Measurements from ENCODE around the gene GRIN2C. TPM values are rescaled to one million over a fixed set of nuclear protein-coding genes. Genes with fewer than 3 reads are reported as not detected.

Gene GRIN2C
- total RNA-seq, 1 experiment from 2014 or later: 0.11 TPM

DNA sequence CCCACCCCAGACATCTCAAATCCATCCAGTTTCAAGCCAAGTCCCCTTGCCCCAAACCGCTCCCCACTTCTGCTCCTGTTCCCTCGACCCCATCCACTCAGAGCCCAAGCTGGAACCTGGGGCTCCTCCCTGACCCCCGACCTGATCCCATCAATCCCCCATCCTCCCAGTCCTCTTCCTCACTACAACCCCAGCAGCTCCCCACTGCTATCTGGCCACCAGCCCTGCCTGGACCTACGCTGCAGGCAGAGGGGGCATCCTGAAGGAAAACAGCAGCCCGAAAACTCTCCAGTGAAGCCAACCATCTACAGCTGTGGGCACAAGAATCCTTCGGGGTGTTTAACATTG is 9.2 kb upstream of the GRIN2C start:
- Histone ChIP-seq H3F3A (ENCODE audit: insufficient read depth, low read depth) (no peaks in the 10 kb centered on the region), H2AFZ (no peak overlapping the region), H3K9me3 (ENCODE audit: insufficient read depth, low read depth) (no peaks in the 10 kb centered on the region), H3K9me2 (ENCODE audit: insufficient read depth) (no peaks in the 10 kb centered on the region), H3K27ac (no peak overlapping the region), H3K79me2 (ENCODE audit: low read depth) (no peaks in the 10 kb centered on the region), H3K4me3 (no peak overlapping the region), H4K20me1 (ENCODE audit: insufficient read depth) (no peaks in the 10 kb centered on the region), H3K27me3 (ENCODE audit: insufficient read depth, low read depth) (no peaks in the 10 kb centered on the region), H3K36me3 (ENCODE audit: low read depth) (no peaks in the 10 kb centered on the region), H3K4me1 (replicated peaks; ENCODE audit: insufficient read depth) (peaks cover 9% of the 10 kb centered on the region), H3K4me2 (no peak overlapping the region)
- no peak for TF ChIP-seq CTCF (conservative IDR thresholded peaks at IDR 0.05)
- no peak for TF ChIP-seq EZH2 (IDR thresholded peaks at IDR 0.05; ENCODE audit: low read depth)
- intact Hi-C loops (cut with micrococcal nuclease; ENCODE audit: unreplicated experiment): loop anchor here (5.0 kb wide), 1 partner anchor 502 kb away; the partner anchor contains the start of gene GPR142
- no peak for DNase-seq
- ChIA-PET POLR2A (ENCODE audit: unreplicated experiment) (no interaction called here), CTCF (no interaction called here)
- BruUV-seq (replicated peaks): no TSS peak

DNA sequence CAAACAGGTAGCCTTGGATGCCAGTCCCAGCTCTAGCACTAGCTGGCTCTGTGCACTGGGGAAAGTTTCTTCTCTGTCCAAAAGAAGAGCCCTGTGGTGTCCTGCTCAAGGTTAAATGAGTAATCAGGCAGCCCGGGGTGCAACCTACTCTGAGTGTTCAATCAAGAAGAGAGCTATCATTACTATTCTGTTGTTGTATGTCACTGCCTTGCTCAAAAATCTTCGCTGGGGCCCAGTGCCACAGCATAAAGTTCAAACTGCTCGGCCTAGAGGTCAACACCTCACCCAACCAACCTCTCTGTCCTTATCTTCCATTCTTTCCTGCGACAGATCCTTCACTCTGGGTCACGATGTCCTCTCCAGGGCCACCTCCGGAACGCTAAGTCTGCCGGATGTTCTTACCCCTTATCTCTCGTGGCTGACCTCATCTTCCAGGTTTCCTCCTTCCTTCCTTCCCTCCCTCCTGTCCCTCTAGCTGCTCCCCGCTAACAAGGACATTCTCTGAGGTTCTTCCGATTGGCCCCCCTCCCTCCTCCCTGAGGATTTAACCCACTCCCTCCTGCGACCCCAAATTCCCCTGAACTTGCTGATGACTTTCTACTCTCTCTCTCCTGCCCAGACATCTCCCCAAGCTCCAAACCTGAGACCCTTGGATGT is 8.7 kb upstream of the GRIN2C start:
- Histone ChIP-seq H3K36me3 (ENCODE audit: low read depth) (no peaks in the 10 kb centered on the region), H3K4me2 (no peak overlapping the region), H3K4me3 (no peak overlapping the region), H2AFZ (no peak overlapping the region), H3K9me2 (ENCODE audit: insufficient read depth) (no peaks in the 10 kb centered on the region), H3K27ac (no peak overlapping the region), H3K27me3 (ENCODE audit: insufficient read depth, low read depth) (no peaks in the 10 kb centered on the region), H4K20me1 (ENCODE audit: insufficient read depth) (no peaks in the 10 kb centered on the region), H3K9me3 (ENCODE audit: insufficient read depth, low read depth) (no peaks in the 10 kb centered on the region), H3F3A (ENCODE audit: insufficient read depth, low read depth) (peaks cover 2% of the 10 kb centered on the region; the same call in 1 of the 2 replicates), H3K4me1 (replicated peaks; ENCODE audit: insufficient read depth) (peaks cover 8% of the 10 kb centered on the region), H3K79me2 (ENCODE audit: low read depth) (no peaks in the 10 kb centered on the region)
- CTCF ChIA-PET: no interaction called here
- no TSS peak for BruUV-seq (replicated peaks)
- DNase-seq: no peak
- intact Hi-C loops (cut with micrococcal nuclease; ENCODE audit: unreplicated experiment): loop anchor here (5.0 kb wide), 1 partner anchor 501 kb away; the partner anchor contains the start of gene GPR142
- TF ChIP-seq EZH2 (IDR thresholded peaks at IDR 0.05; ENCODE audit: low read depth) (no peak), CTCF (conservative IDR thresholded peaks at IDR 0.05) (no peak)
- POLR2A ChIA-PET (ENCODE audit: unreplicated experiment): no interaction called here

DNA sequence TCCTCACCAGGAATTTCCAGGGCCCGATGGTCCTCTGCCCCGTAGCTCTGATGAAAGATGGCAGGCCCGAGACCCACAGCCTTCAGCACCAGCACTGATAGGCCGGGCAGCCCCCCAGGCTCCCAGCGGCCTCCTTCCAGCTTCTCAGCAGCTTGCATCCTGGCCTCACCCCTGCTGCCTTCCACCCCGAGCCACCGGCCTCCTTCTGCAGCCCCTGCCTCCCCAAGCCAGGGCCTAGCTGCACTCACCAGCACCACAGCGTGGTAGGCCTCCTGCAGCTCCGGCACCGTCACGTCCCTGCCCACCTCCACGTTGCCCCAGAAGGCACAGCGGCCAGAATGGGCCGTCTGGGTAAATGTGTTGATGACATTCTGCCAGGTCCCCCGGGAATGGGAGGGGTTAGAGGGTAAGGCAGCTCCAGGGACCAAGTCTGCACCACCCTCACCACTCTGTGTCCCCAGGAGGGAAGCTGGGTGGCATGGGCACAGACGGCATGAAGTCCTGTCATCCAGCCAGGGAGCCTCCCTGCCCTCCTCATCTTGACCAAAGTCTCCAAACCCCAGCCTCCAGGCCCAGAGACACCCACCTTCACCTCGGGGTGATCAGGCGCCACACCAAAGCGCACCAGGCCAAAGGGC is 6.6 kb upstream of the GRIN2C start:
- CTCF ChIA-PET: interaction anchor here (0.9 kb wide), 1 partner anchor 121 kb away, joined by 3 read pairs; no protein-coding TSS in a partner anchor
- Histone ChIP-seq H3K27ac (no peak overlapping the region), H2AFZ (no peak overlapping the region), H3K4me3 (no peak overlapping the region), H3F3A (ENCODE audit: insufficient read depth, low read depth) (peaks cover 2% of the 10 kb centered on the region; the same call in 1 of the 2 replicates), H4K20me1 (ENCODE audit: insufficient read depth) (no peaks in the 10 kb centered on the region), H3K27me3 (ENCODE audit: insufficient read depth, low read depth) (no peaks in the 10 kb centered on the region), H3K4me2 (no peak overlapping the region), H3K4me1 (replicated peaks; ENCODE audit: insufficient read depth) (no peaks in the 10 kb centered on the region), H3K36me3 (ENCODE audit: low read depth) (no peaks in the 10 kb centered on the region), H3K79me2 (ENCODE audit: low read depth) (no peaks in the 10 kb centered on the region), H3K9me2 (ENCODE audit: insufficient read depth) (no peaks in the 10 kb centered on the region), H3K9me3 (ENCODE audit: insufficient read depth, low read depth) (no peaks in the 10 kb centered on the region)
- no peak for TF ChIP-seq CTCF (conservative IDR thresholded peaks at IDR 0.05)
- no peak for TF ChIP-seq EZH2 (IDR thresholded peaks at IDR 0.05; ENCODE audit: low read depth)
- POLR2A ChIA-PET (ENCODE audit: unreplicated experiment): no interaction called here
- intact Hi-C loops (cut with micrococcal nuclease; ENCODE audit: unreplicated experiment): loop anchor here (5.0 kb wide), 1 partner anchor 499 kb away; the partner anchor contains the start of gene GPR142
- DNase-seq: no peak
- BruUV-seq (replicated peaks): no TSS peak

Data from PC-9 (cell line).